K562 (cell line): ENCODE measurements around the gene CACNA1A. TPM values are rescaled to one million over a fixed set of nuclear protein-coding genes. Genes with fewer than 3 reads are reported as not detected.

Source experiments
- AFF4 ChIP-seq: sonication (generic); formaldehyde crosslinking; IDR thresholded peaks from 2 replicates; pipeline ENCODE4 v1.8.0; 2023; ENCODE audit warnings: mild to moderate bottlenecking, missing genetic modification reagents
- BCL6 ChIP-seq: fragments of 250-450 bp; sonication (Bioruptor Pico); IDR thresholded peaks from 2 replicates; pipeline ENCODE4 v1.4.0; 2020
- CREB1 ChIP-seq, 2 experiments: sonication (generic) in 1 of 2; formaldehyde crosslinking in 1 of 2; IDR thresholded peaks; 2 replicates each; pipeline versions ENCODE4 v1.6.1 to v1.8.0; 2012 to 2022; ENCODE audit warnings: inconsistent platforms in 1 of 2, mild to moderate bottlenecking in 1 of 2, missing genetic modification reagents in 1 of 2, moderate library complexity in 1 of 2
- E2F4 ChIP-seq: sonication (generic); formaldehyde crosslinking; IDR thresholded peaks from 2 replicates; pipeline ENCODE4 v1.8.0; 2022; ENCODE audit warnings: mild to moderate bottlenecking, low read depth, missing genetic modification reagents
- ELF2 ChIP-seq: fragments of 250-450 bp; sonication (Bioruptor Pico); IDR thresholded peaks from 2 replicates; pipeline ENCODE4 v1.5.0; 2021; ENCODE audit warnings: mild to moderate bottlenecking
- EP300 ChIP-seq: IDR thresholded peaks from 2 replicates; pipeline ENCODE4 v1.6.1; 2012; ENCODE audit warnings: low read length, improper control_type of control experiment
- GATAD2A ChIP-seq: fragments of 450-650 bp; IDR thresholded peaks from 2 replicates; pipeline ENCODE4 v1.6.1; 2017
- LCOR ChIP-seq: sonication (generic); formaldehyde crosslinking; IDR thresholded peaks from 2 replicates; pipeline ENCODE4 v1.8.0; 2022; ENCODE audit warnings: mild to moderate bottlenecking, missing genetic modification reagents
- MAX ChIP-seq: sonication (generic); formaldehyde crosslinking; IDR thresholded peaks from 2 replicates; pipeline ENCODE4 v1.9.0; 2022; ENCODE audit warnings: mild to moderate bottlenecking, missing genetic modification reagents
- MYBL2 ChIP-seq, 2 experiments: fragments of 450-650 bp in 1 of 2; sonication (generic) in 1 of 2; formaldehyde crosslinking in 1 of 2; IDR thresholded peaks; 2 replicates each; pipeline versions ENCODE4 v1.6.1 to v1.8.1; 2017 to 2022; ENCODE audit warnings: borderline replicate concordance in 1 of 2, inconsistent platforms in 1 of 2, low read depth in 1 of 2, mild to moderate bottlenecking in 1 of 2, missing genetic modification reagents in 1 of 2, moderate library complexity in 1 of 2
- MYC ChIP-seq, 2 experiments: fragments of 250-450 bp in 1 of 2; sonication (Bioruptor Pico) in 1 of 2; IDR thresholded peaks; 2 replicates each; pipeline versions ENCODE4 v1.5.1 to v1.6.1; 2012 to 2021; ENCODE audit warnings: low read depth in 2 of 2, borderline replicate concordance in 1 of 2, improper control_type of control experiment in 1 of 2, low read length in 1 of 2, mild to moderate bottlenecking in 1 of 2, moderate library complexity in 1 of 2
- NFIX ChIP-seq: fragments of 250-450 bp; sonication (Bioruptor Pico); IDR thresholded peaks from 2 replicates; pipeline ENCODE4 v1.4.0; 2020; ENCODE audit warnings: low read depth, mild to moderate bottlenecking, moderate library complexity
- PCBP1 ChIP-seq: fragments of 200-400 bp; formaldehyde crosslinking; IDR thresholded peaks from 2 replicates; pipeline ENCODE4 v1.6.1; 2018; ENCODE audit warnings: mild to moderate bottlenecking, low read depth, low read length; ENCODE audit not compliant: poor library complexity, severe bottlenecking
- PTTG1 ChIP-seq: fragments of 450-650 bp; IDR thresholded peaks from 2 replicates; pipeline ENCODE4 v1.6.1; 2016; ENCODE audit warnings: low read depth, mild to moderate bottlenecking, missing genetic modification characterization, missing compliant biosample characterization
- SMARCA4 ChIP-seq: fragments of 450-650 bp; IDR thresholded peaks from 2 replicates; pipeline ENCODE4 v1.6.1; 2016
- SMARCE1 ChIP-seq: fragments of 450-650 bp; IDR thresholded peaks from 2 replicates; pipeline ENCODE4 v1.7.1; 2016; ENCODE audit warnings: mild to moderate bottlenecking
- SRF ChIP-seq, 2 experiments: fragments of 250-450, 450-650 bp in 1 of 2; sonication (Bioruptor Pico) in 1 of 2; sonication (generic) in 1 of 2; formaldehyde crosslinking; IDR thresholded peaks; 2 replicates each; pipeline versions ENCODE4 v1.5.0 to v1.5.1; 2020 to 2022; ENCODE audit warnings: mild to moderate bottlenecking in 1 of 2, missing genetic modification reagents in 1 of 2
- STAT5B ChIP-seq: fragments of 250-450 bp; sonication (Bioruptor Pico); IDR thresholded peaks from 2 replicates; pipeline ENCODE4 v1.8.0; 2021; ENCODE audit warnings: mild to moderate bottlenecking, inconsistent platforms
- USF1 ChIP-seq: sonication (generic); formaldehyde crosslinking; IDR thresholded peaks from 2 replicates; pipeline ENCODE4 v1.9.0; 2022; ENCODE audit warnings: mild to moderate bottlenecking, missing genetic modification reagents
- XRCC3 ChIP-seq: fragments of 450-650 bp; IDR thresholded peaks from 2 replicates; pipeline ENCODE4 v1.6.1; 2017; ENCODE audit warnings: mild to moderate bottlenecking, moderate library complexity
- ZEB2 ChIP-seq: fragments of 450-650 bp; IDR thresholded peaks from 2 replicates; pipeline ENCODE4 v1.6.1; 2016
- ZNF124 ChIP-seq: sonication (generic); formaldehyde crosslinking; IDR thresholded peaks from 2 replicates; pipeline ENCODE4 v1.8.1; 2022; ENCODE audit warnings: missing genetic modification reagents
- polyA plus RNA-seq, 8 experiments: library from polyadenylated mRNA; depleted of rRNA in 4 of 8; stranded (reverse) in 5 of 8; unstranded in 3 of 8; fragments of >200 nt; fragmentation: Nextera tagmentation in 2 of 8; fragmentation: Illumina TruSeq in 1 of 8; extraction: Ambion mirVana in 2 of 8; extraction: Trizol in 1 of 8; gene quantifications; 2 replicates each; pipeline versions ENCODE4 v1.2.1 to v1.2.3, GENCODE V29; 2011 to 2014; ENCODE audit warnings: inconsistent platforms in 1 of 8, missing spikeins in 1 of 8
- total RNA-seq, 7 experiments: library from RNA; depleted of rRNA in 6 of 7; stranded (reverse); fragments of >200 nt in 6 of 7; fragmentation: Illumina TruSeq in 2 of 7; extraction: Trizol in 2 of 7; gene quantifications; 2 replicates each; pipeline versions ENCODE4 v1.2.1 to v1.2.3, GENCODE V29; 2011 to 2021; ENCODE audit warnings: low replicate concordance in 1 of 7

Gene CACNA1A
- total and polyA plus RNA-seq, 9 of the 15 experiments (the other 6 are each of a cell fraction or from before 2014, with no cell fraction given): 0.03 to 0.20 (median 0.09) TPM; not detected in 1

- no peak for TF ChIP-seq MYBL2 (IDR thresholded peaks at IDR 0.05; ENCODE audit: low read depth)
- TF ChIP-seq MYBL2 (CRISPR knock-in tag; IDR thresholded peaks at IDR 0.05; ENCODE audit: borderline replicate concordance): no peak
- no peak for TF ChIP-seq NFIX
- TF ChIP-seq CREB1 (IDR thresholded peaks at IDR 0.05): 0 out of 2 replicates have a peak, but pooled peaks have one; percentile 24
- no peak for TF ChIP-seq CREB1 (CRISPR knock-in tag; IDR thresholded peaks at IDR 0.05)
- no peak for TF ChIP-seq E2F4
- TF ChIP-seq SMARCA4: 0 out of 2 replicates have a peak, but pooled peaks have one; percentile 36
- TF ChIP-seq ZNF124 (CRISPR knock-in tag): no peak
- no peak for TF ChIP-seq STAT5B
- TF ChIP-seq EP300: peak; percentile 44; the same call in 1 of the 2 replicates
- TF ChIP-seq XRCC3: no peak
- TF ChIP-seq MYC (IDR thresholded peaks at IDR 0.05; ENCODE audit: low read depth, low read length): no peak
- TF ChIP-seq MYC (CRISPR knock-in tag; IDR thresholded peaks at IDR 0.05; ENCODE audit: borderline replicate concordance, low read depth): no peak
- TF ChIP-seq PCBP1: no peak
- TF ChIP-seq USF1 (CRISPR knock-in tag): no peak
- no peak for TF ChIP-seq ZEB2
- TF ChIP-seq SRF (CRISPR knock-in tag; IDR thresholded peaks at IDR 0.05): peak in 1 of 2 experiments; percentile 32; a peak in 1 of 4 replicates
- TF ChIP-seq AFF4 (CRISPR knock-in tag): no peak
- TF ChIP-seq PTTG1 (tag): no peak
- no peak for TF ChIP-seq BCL6
- TF ChIP-seq SMARCE1: peak; percentile 18; the same call in 1 of the 2 replicates
- no peak for TF ChIP-seq LCOR (CRISPR knock-in tag)
- TF ChIP-seq GATAD2A: no peak
- TF ChIP-seq ELF2 (CRISPR knock-in tag): no peak
- no peak for TF ChIP-seq MAX (CRISPR knock-in tag)
These were observed 124.2 kb downstream of the CACNA1A start (continued) for GRCh38 chr19:13381827-13382632.
